ENCODE measurements around the gene TEX51.

The TEX51 gene

GRCh38 chr2:126898636-126899035 lies at the start of gene TEX51:
TEX51 (plus strand) TSS chr2:126898890; CDS start chr2:126898919, 29 bp downstream.
- no CpG with 5 or more reads among the region's 5 CpGs for WGBS (ENCODE audit: insufficient coverage, insufficient read length)
- no peak for DNase-seq (ENCODE audit: low read depth, low spot score)

GRCh38 chr2:126849054-126849453 lies 49.6 kb upstream of the TEX51 start:
- Histone ChIP-seq H3K4me3 (ENCODE audit: low read length) (no peak overlapping the region), H3K36me3 (ENCODE audit: control insufficient read depth, insufficient read depth, low read length) (no peaks in the 10 kb centered on the region), H3K9me3 (ENCODE audit: control insufficient read depth, insufficient read depth, low read length) (no peaks in the 10 kb centered on the region), H3K27me3 (ENCODE audit: control insufficient read depth, insufficient read depth, low read length) (no peaks in the 10 kb centered on the region), H3K27ac (ENCODE audit: low read length) (no peak overlapping the region), H3K4me1 (ENCODE audit: control insufficient read depth, insufficient read depth, low read length) (no peaks in the 10 kb centered on the region)
- no peak for DNase-seq (ENCODE audit: low read depth, low spot score)
- WGBS (ENCODE audit: insufficient coverage, insufficient read length) = no CpG with 5 or more reads among the region's 2 CpGs

More at GRCh38 chr2:126898636-126899035, at the start of gene TEX51:
- no peaks in the 10 kb centered on the region for H3K9me3 ChIP-seq (ENCODE audit: control insufficient read depth, insufficient read depth, low read length)
- H3K4me1 ChIP-seq (ENCODE audit: control insufficient read depth, insufficient read depth, low read length) = no peaks in the 10 kb centered on the region
- no peaks in the 10 kb centered on the region for H3K27me3 ChIP-seq (ENCODE audit: control insufficient read depth, insufficient read depth, low read length)
- no peaks in the 10 kb centered on the region for H3K36me3 ChIP-seq (ENCODE audit: control insufficient read depth, insufficient read depth, low read length)
- H3K27ac ChIP-seq (ENCODE audit: low read length) = no peak within 1 kb of the TSS
- no peak within 1 kb of the TSS for H3K4me3 ChIP-seq (ENCODE audit: low read length)

GRCh38 chr2:126849486-126849885 lies 49.2 kb upstream of the TEX51 start:
- Histone ChIP-seq H3K27me3 (ENCODE audit: control insufficient read depth, insufficient read depth, low read length) (no peaks in the 10 kb centered on the region), H3K4me1 (ENCODE audit: control insufficient read depth, insufficient read depth, low read length) (no peaks in the 10 kb centered on the region), H3K36me3 (ENCODE audit: control insufficient read depth, insufficient read depth, low read length) (no peaks in the 10 kb centered on the region), H3K4me3 (ENCODE audit: low read length) (no peak overlapping the region), H3K9me3 (ENCODE audit: control insufficient read depth, insufficient read depth, low read length) (no peaks in the 10 kb centered on the region), H3K27ac (ENCODE audit: low read length) (no peak overlapping the region)
- WGBS (ENCODE audit: insufficient coverage, insufficient read length) = no CpG with 5 or more reads among the region's 4 CpGs
- DNase-seq (ENCODE audit: low read depth, low spot score) = no peak

GRCh38 chr2:126849991-126850535 lies 48.6 kb upstream of the TEX51 start:
- H3K9me3 ChIP-seq (ENCODE audit: control insufficient read depth, insufficient read depth, low read length) = no peaks in the 10 kb centered on the region
- no peaks in the 10 kb centered on the region for H3K27me3 ChIP-seq (ENCODE audit: control insufficient read depth, insufficient read depth, low read length)
- H3K36me3 ChIP-seq (ENCODE audit: control insufficient read depth, insufficient read depth, low read length) = no peaks in the 10 kb centered on the region
- no peak for DNase-seq (ENCODE audit: low read depth, low spot score)
- WGBS (ENCODE audit: insufficient coverage, insufficient read length) = no CpG with 5 or more reads among the region's 7 CpGs
- no peaks in the 10 kb centered on the region for H3K4me1 ChIP-seq (ENCODE audit: control insufficient read depth, insufficient read depth, low read length)
- H3K27ac ChIP-seq (ENCODE audit: low read length) = no peak overlapping the region
- no peak overlapping the region for H3K4me3 ChIP-seq (ENCODE audit: low read length)

GRCh38 chr2:126850940-126851339 lies 47.8 kb upstream of the TEX51 start:
- no peak overlapping the region for H3K4me3 ChIP-seq (ENCODE audit: low read length)
- H3K4me1 ChIP-seq (ENCODE audit: control insufficient read depth, insufficient read depth, low read length) = no peaks in the 10 kb centered on the region
- no peak for DNase-seq (ENCODE audit: low read depth, low spot score)
- no peaks in the 10 kb centered on the region for H3K9me3 ChIP-seq (ENCODE audit: control insufficient read depth, insufficient read depth, low read length)
- WGBS (ENCODE audit: insufficient coverage, insufficient read length) = no CpG with 5 or more reads among the region's 5 CpGs
- H3K27ac ChIP-seq (ENCODE audit: low read length) = no peak overlapping the region
- H3K36me3 ChIP-seq (ENCODE audit: control insufficient read depth, insufficient read depth, low read length) = no peaks in the 10 kb centered on the region
- no peaks in the 10 kb centered on the region for H3K27me3 ChIP-seq (ENCODE audit: control insufficient read depth, insufficient read depth, low read length)

- Histone ChIP-seq H3K9me3 (ENCODE audit: control insufficient read depth, insufficient read depth, low read length) (no peaks in the 10 kb centered on the region), H3K4me1 (ENCODE audit: control insufficient read depth, insufficient read depth, low read length) (no peaks in the 10 kb centered on the region), H3K36me3 (ENCODE audit: control insufficient read depth, insufficient read depth, low read length) (no peaks in the 10 kb centered on the region), H3K27ac (ENCODE audit: low read length) (no peak overlapping the region), H3K4me3 (ENCODE audit: low read length) (no peak overlapping the region), H3K27me3 (ENCODE audit: control insufficient read depth, insufficient read depth, low read length) (no peaks in the 10 kb centered on the region)
- DNase-seq (ENCODE audit: low read depth, low spot score) = no peak
- no CpG with 5 or more reads among the region's 1 CpG for WGBS (ENCODE audit: insufficient coverage, insufficient read length)
These were observed 46.9 kb upstream of the TEX51 start for GRCh38 chr2:126851756-126852155.

- H3K27me3 ChIP-seq (ENCODE audit: control insufficient read depth, insufficient read depth, low read length) = no peaks in the 10 kb centered on the region
- no peak overlapping the region for H3K4me3 ChIP-seq (ENCODE audit: low read length)
- no CpG with 5 or more reads among the region's 1 CpG for WGBS (ENCODE audit: insufficient coverage, insufficient read length)
These were observed 46.3 kb upstream of the TEX51 start for GRCh38 chr2:126852361-126852760.

GRCh38 chr2:126855606-126856005 lies 43.1 kb upstream of the TEX51 start:
- DNase-seq (ENCODE audit: low read depth, low spot score) = no peak
- Histone ChIP-seq H3K4me1 (ENCODE audit: control insufficient read depth, insufficient read depth, low read length) (no peaks in the 10 kb centered on the region), H3K9me3 (ENCODE audit: control insufficient read depth, insufficient read depth, low read length) (no peaks in the 10 kb centered on the region), H3K4me3 (ENCODE audit: low read length) (no peak overlapping the region), H3K27me3 (ENCODE audit: control insufficient read depth, insufficient read depth, low read length) (no peaks in the 10 kb centered on the region), H3K27ac (ENCODE audit: low read length) (no peak overlapping the region), H3K36me3 (ENCODE audit: control insufficient read depth, insufficient read depth, low read length) (no peaks in the 10 kb centered on the region)
- WGBS (ENCODE audit: insufficient coverage, insufficient read length) = no CpG with 5 or more reads among the region's 3 CpGs

More at GRCh38 chr2:126852361-126852760, 46.3 kb upstream of the TEX51 start:
- DNase-seq (ENCODE audit: low read depth, low spot score) = no peak
- Histone ChIP-seq H3K4me1 (ENCODE audit: control insufficient read depth, insufficient read depth, low read length) (no peaks in the 10 kb centered on the region), H3K36me3 (ENCODE audit: control insufficient read depth, insufficient read depth, low read length) (no peaks in the 10 kb centered on the region), H3K27ac (ENCODE audit: low read length) (no peak overlapping the region), H3K9me3 (ENCODE audit: control insufficient read depth, insufficient read depth, low read length) (no peaks in the 10 kb centered on the region)

- H3K27ac ChIP-seq (ENCODE audit: low read length) = no peak overlapping the region
- no peaks in the 10 kb centered on the region for H3K4me1 ChIP-seq (ENCODE audit: control insufficient read depth, insufficient read depth, low read length)
- DNase-seq (ENCODE audit: low read depth, low spot score) = no peak
- H3K9me3 ChIP-seq (ENCODE audit: control insufficient read depth, insufficient read depth, low read length) = no peaks in the 10 kb centered on the region
- H3K27me3 ChIP-seq (ENCODE audit: control insufficient read depth, insufficient read depth, low read length) = no peaks in the 10 kb centered on the region
- WGBS (ENCODE audit: insufficient coverage, insufficient read length) = no CpG with 5 or more reads among the region's 6 CpGs
- H3K36me3 ChIP-seq (ENCODE audit: control insufficient read depth, insufficient read depth, low read length) = no peaks in the 10 kb centered on the region
- H3K4me3 ChIP-seq (ENCODE audit: low read length) = no peak overlapping the region
These were observed 42.3 kb upstream of the TEX51 start for GRCh38 chr2:126856403-126856802.

GRCh38 chr2:126857502-126857901 lies 41.2 kb upstream of the TEX51 start:
- Histone ChIP-seq H3K4me1 (ENCODE audit: control insufficient read depth, insufficient read depth, low read length) (no peaks in the 10 kb centered on the region), H3K27ac (ENCODE audit: low read length) (no peak overlapping the region), H3K27me3 (ENCODE audit: control insufficient read depth, insufficient read depth, low read length) (no peaks in the 10 kb centered on the region), H3K36me3 (ENCODE audit: control insufficient read depth, insufficient read depth, low read length) (no peaks in the 10 kb centered on the region), H3K9me3 (ENCODE audit: control insufficient read depth, insufficient read depth, low read length) (no peaks in the 10 kb centered on the region), H3K4me3 (ENCODE audit: low read length) (no peak overlapping the region)
- DNase-seq (ENCODE audit: low read depth, low spot score) = no peak
- WGBS (ENCODE audit: insufficient coverage, insufficient read length) = no CpG with 5 or more reads among the region's 3 CpGs

- no peak overlapping the region for H3K27ac ChIP-seq (ENCODE audit: low read length)
- no peaks in the 10 kb centered on the region for H3K27me3 ChIP-seq (ENCODE audit: control insufficient read depth, insufficient read depth, low read length)
- DNase-seq (ENCODE audit: low read depth, low spot score) = no peak
- no peaks in the 10 kb centered on the region for H3K36me3 ChIP-seq (ENCODE audit: control insufficient read depth, insufficient read depth, low read length)
- no peak overlapping the region for H3K4me3 ChIP-seq (ENCODE audit: low read length)
- no CpG with 5 or more reads among the region's 4 CpGs for WGBS (ENCODE audit: insufficient coverage, insufficient read length)
- H3K9me3 ChIP-seq (ENCODE audit: control insufficient read depth, insufficient read depth, low read length) = no peaks in the 10 kb centered on the region
- no peaks in the 10 kb centered on the region for H3K4me1 ChIP-seq (ENCODE audit: control insufficient read depth, insufficient read depth, low read length)
These were observed 40.7 kb upstream of the TEX51 start for GRCh38 chr2:126858013-126858412.

Data from iPS DF 6.9 (cell line).